SK-MEL-5 (cell line): Measurements from ENCODE around the gene SYTL4. TPM values are rescaled to one million over a fixed set of nuclear protein-coding genes. Genes with fewer than 3 reads are reported as not detected.

Experiments
- DNase-seq: peaks from one replicate; pipeline ENCODE4 v3.0.0-alpha.2; 2016; ENCODE audit warnings: low read depth, low spot score
- in situ Hi-C: cut with HindIII; loops from 2 replicates; pipeline ENCODE4 v1.10.0; 2016; ENCODE audit warnings: low sequenced_read_pairs, high pct_unique_total_duplicates, low pct_unique_long_range_greater_than_20kb
- total RNA-seq: library from RNA; depleted of rRNA; stranded (reverse); fragments of >200 nt; shearing (Covaris generic); gene quantifications from 2 replicates; pipeline ENCODE4 v1.2.3, GENCODE V29; 2014

Gene SYTL4
- total RNA-seq, 1 experiment from 2014 or later, result 1.6 TPM

- in situ Hi-C loops, result no loop called here
- DNase-seq, result no peak
Measured at GRCh38 chrX:100659431-100660137, 72.3 kb downstream of the SYTL4 start.

- in situ Hi-C loops, result no loop called here
- DNase-seq, result no peak
Measured at GRCh38 chrX:100658941-100659381, 73.0 kb downstream of the SYTL4 start.

GRCh38 chrX:100654261-100654660, 77.7 kb downstream of the SYTL4 start:
- in situ Hi-C loops, result no loop called here
- DNase-seq, result peak; percentile 56

- in situ Hi-C loops, result no loop called here
- DNase-seq, result no peak
Measured at GRCh38 chrX:100652266-100652665, 79.7 kb downstream of the SYTL4 start.

- in situ Hi-C loops, result no loop called here
- DNase-seq, result no peak
Measured at GRCh38 chrX:100650841-100651240, 81.1 kb downstream of the SYTL4 start.

GRCh38 chrX:100649550-100650356, 82.2 kb downstream of the SYTL4 start:
- DNase-seq, result no peak
- in situ Hi-C loops, result no loop called here

- in situ Hi-C loops, result no loop called here
- DNase-seq, result no peak
Measured at GRCh38 chrX:100648458-100649417, 83.2 kb downstream of the SYTL4 start.

- peak; percentile 22 for DNase-seq
- in situ Hi-C loops, result no loop called here
Measured at GRCh38 chrX:100647739-100648138, 84.2 kb downstream of the SYTL4 start.

- in situ Hi-C loops, result no loop called here
Measured at GRCh38 chrX:100647095-100647494, 84.8 kb downstream of the SYTL4 start.

GRCh38 chrX:100645106-100645505, 86.8 kb downstream of the SYTL4 start:
- in situ Hi-C loops, result no loop called here
- DNase-seq, result no peak

More at GRCh38 chrX:100647095-100647494, 84.8 kb downstream of the SYTL4 start:
- DNase-seq, result no peak

GRCh38 chrX:100643956-100644860, 87.7 kb downstream of the SYTL4 start, which contains the start of gene SRPX2:
TSS of gene SRPX2 (plus strand) at chrX:100644199. CDS start at chrX:100646323, 2,124 bp downstream.
- DNase-seq, result peak; percentile 36
- in situ Hi-C loops, result no loop called here

GRCh38 chrX:100643212-100643611, 88.7 kb downstream of the SYTL4 start:
- DNase-seq, result no peak
- in situ Hi-C loops, result no loop called here

GRCh38 chrX:100642290-100642689, 89.6 kb downstream of the SYTL4 start:
- in situ Hi-C loops, result no loop called here
- DNase-seq, result no peak

GRCh38 chrX:100636321-100636991, 95.5 kb downstream of the SYTL4 start, which contains the start of gene TSPAN6:
TSS of gene TSPAN6 (minus strand) at chrX:100636806. CDS start at chrX:100636694, 112 bp downstream.
- in situ Hi-C loops, result no loop called here
- peak; percentile 94 for DNase-seq

GRCh38 chrX:100635989-100636320, 96.0 kb downstream of the SYTL4 start:
- no peak for DNase-seq
- in situ Hi-C loops, result no loop called here

- DNase-seq, result no peak
- in situ Hi-C loops, result no loop called here
Measured at GRCh38 chrX:100635040-100635439, 96.9 kb downstream of the SYTL4 start.
